ENCODE results near the gene ALK.

DNA sequence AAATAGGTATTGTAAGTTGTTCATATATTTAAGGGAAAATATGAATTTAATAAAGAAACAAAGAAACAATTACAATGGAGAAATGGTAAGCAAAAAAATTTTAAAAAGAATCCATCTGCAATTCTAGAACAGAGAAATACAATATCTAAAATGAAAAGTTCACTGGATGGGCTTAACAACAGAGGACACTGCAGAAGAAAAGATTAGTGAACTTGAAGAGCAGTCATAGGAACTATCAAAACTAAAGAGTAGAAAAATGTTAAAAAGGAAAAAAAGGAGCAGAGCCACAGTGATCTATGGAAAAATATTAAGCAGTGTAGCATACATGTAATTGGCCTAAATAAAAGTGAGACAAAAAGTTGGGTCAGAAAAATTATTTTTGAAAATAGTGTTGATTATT lies 83.5 kb downstream of the ALK start:
- TF ChIP-seq POLR2AphosphoS5 (IDR thresholded peaks at IDR 0.05; ENCODE audit: borderline replicate concordance, low read depth, low read length): no peak
- no peak for TF ChIP-seq EZH2 (IDR thresholded peaks at IDR 0.05)
